Stimulated activated CD8-positive, alpha-beta memory T cell treated with anti-CD3 and anti-CD28 coated beads, Interleukin-4, amount 100 ng/mL, for 24 hours (primary cell): ENCODE measurements around the gene ANGEL1.

Experiments used
- DNase-seq: peaks from one replicate; pipeline ENCODE4 v3.0.0-alpha.2; 2020; ENCODE audit warnings: low read depth

ANGEL1 gene

DNA sequence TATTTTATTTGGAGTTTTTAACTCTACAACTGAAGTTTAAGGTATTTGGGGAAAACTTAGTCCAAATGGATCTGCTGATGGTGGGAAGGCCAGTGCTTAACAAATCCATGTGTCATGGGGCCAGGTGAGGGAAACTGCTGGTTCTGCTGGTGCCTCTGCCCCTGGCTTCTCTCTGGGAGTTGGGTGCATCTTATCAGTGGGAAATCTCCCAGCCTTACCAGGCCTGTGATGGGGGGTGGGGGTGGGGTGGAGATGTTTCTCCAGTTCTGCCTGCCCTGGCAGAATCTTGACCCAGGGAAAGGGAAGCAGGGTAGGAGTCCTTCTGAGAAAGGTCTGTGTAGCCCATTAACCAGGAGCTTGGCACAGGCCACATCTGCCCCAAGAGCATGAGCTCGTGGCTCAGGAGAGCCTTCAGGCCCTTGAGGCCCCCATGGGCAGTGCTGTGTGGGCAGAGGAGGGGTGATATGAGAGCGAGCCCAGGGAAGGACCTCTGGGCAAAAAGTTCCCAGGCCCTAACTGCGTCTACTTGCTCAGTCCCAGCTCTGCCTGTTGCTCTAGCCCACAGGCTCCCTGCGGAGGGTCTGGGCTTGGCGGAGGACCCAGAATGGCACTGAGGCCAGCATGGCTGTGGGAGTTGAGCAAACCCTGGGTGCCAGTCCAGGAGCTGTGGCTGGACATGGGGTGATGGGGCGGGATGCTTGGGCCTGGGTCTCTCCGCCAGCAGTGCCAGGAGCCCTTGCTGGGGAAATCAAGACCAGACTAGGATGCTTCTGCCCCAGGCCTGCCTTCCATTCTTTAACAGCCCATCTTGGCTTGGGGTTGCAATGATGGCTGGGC, 33.2 kb downstream of the ANGEL1 start:
- no peak for DNase-seq

DNA sequence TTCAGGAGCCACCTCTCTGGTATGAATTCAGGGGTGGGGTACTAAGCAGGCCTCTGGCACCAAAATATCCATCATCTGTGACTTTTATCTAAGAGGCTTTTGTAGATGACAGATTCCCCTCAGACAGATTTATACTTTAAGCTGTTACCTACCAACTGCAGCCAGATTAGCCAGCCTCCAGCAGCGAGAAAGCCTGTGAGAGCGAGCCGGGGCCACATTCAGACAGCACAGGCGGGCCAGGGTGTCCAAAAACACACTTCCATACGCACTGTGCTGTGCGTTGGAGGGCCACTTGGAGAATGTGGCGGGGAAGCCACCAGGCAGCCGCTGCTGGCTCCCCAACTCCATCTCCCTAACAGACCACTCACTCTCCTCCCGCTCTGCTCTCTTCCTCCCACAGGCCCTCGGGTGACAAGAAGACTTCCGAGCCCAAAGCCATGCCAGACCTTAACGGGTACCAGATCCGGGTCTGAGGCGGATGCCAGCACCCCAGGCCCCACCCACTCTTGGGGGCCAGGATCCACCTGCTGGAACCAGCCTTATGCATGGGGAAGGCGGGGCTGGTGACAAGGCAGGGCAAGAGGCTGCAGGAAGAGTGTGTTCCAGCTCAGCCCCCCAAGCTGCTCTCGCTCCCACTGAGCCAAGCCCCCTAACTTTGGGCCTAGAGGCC, 34.0 kb downstream of the ANGEL1 start:
- no peak for DNase-seq

DNA sequence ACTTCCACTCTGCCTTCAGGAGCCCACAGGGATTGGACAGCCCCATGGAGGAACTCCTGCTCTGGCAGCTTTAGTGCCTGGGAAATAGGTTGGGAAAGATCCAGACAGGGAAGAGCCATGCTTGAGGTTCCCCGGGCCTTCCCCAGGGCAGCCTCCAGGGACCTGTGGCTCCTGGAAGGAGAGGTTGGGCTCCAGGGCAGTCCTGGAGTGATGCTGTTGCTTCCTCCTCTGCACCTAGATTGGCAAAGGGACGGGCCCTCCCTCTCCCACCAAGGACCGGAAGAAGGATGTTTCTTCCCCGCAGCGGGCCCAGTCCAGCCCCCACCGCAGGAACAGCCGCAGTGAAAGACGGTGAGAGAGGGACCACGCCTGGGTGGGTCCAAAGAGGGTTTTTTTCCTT, 35.0 kb downstream of the ANGEL1 start:
- DNase-seq, result no peak

DNA sequence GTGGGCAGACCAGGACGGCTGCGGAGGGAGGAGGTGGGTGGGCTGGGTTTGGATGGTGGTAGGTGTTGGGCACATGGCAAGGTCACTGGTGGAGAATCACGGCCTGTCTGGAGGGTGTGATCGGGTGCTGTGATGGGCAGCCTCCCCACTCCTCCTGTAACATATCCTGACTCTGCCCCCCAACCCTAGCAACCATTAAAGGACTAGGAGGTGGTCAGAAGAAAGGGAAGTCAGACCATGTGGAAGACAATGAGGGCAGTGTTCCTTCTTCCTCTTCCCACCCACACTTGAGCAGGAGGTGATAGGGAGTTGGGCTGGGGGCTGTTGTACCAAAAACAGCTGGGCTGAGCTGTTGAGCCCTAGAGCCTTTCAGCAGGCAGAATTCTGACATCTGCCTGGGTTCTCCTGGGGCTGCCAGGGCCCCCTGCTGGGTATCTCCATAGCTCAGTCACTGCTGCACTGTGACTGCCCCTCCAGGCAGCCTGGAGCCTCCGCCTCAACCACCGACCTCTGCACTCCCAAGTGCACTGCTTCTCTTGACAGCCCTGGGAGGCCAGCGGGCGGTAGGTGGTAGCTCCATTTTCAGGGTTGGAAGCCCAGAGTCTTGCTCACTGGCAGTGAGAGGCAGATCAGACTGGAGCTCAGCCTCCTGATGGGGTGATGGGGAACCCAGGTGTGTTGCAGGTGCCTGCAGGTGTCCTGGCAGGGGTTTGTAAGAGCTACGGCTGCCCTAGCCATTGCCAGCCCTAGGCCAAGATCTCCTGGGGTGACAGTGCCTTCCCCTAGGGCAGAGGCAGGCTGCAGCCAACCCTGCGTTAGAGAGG, 36.0 kb downstream of the ANGEL1 start:
- DNase-seq, result no peak

DNA sequence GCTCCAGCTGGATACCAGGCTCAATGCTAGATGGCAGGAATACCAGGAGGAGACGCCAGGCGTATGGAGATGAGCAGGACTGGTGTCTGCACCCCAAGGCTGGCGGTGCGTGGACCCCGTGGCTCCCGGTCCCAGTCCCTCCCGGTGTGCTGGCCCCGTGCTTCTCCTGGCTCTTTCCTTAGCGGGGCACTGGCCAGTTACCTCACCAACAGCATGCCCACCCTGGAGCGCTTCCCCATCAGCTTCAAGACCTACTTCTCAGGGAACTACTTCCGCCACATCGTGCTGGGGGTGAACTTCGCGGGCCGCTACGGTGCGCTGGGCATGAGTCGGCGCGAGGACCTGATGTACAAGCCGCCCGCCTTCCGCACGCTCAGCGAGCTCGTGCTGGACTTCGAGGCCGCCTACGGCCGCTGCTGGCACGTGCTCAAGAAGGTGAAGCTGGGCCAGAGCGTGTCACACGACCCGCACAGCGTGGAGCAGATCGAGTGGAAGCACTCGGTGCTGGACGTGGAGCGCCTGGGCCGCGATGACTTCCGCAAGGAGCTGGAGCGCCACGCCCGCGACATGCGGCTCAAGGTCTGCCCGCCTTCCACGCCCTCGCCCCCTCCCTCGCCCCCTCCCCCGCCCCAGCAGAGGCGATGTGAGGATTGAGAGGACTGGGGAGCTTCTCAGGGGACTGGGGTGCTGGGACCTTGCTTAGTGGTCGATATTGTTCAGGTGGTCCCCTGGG, 36.8 kb downstream of the ANGEL1 start:
- DNase-seq, result no peak

DNA sequence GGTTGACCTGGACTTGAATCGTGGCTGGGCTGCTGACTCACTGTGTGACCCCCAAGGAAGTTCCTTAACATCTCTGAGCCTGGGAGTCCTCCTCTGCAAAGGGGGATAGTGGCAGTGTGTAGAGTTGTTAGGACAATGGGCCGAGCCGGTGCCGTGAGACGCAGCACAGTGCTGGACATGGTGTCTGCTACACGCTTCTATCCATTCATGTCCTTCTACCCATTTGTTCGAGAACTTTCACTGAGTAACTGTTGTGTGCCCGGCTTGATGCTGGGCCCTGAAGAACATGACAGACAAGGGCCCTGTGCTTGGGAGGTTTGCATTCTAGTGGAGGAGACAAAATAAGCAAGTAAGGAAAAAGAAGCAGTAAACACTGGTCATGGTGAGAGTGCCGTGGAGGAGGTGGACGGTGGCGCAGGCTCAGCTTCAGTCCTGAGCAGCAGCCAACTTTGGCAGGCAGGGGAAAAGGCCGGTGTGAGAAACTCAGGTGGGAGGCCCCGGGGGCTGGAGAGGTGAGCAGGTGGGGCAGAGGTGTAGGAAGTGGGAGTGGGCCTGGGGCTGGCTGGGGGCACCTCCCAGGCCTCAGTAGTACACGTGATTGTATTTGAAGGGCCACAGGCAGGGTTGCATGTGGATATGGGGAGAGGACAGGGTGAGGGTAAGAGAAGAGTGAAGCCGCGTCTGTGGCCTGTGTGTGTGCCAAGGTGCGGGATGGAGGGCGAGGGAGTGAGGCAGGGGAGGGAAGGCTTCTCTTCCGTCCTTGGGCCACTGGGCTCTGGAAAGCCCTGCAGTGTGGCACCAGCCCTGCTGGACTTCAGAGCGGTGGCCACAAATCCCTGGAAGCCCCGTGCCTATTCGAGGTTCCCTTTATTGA, 37.6 kb downstream of the ANGEL1 start:
- no peak for DNase-seq

DNA sequence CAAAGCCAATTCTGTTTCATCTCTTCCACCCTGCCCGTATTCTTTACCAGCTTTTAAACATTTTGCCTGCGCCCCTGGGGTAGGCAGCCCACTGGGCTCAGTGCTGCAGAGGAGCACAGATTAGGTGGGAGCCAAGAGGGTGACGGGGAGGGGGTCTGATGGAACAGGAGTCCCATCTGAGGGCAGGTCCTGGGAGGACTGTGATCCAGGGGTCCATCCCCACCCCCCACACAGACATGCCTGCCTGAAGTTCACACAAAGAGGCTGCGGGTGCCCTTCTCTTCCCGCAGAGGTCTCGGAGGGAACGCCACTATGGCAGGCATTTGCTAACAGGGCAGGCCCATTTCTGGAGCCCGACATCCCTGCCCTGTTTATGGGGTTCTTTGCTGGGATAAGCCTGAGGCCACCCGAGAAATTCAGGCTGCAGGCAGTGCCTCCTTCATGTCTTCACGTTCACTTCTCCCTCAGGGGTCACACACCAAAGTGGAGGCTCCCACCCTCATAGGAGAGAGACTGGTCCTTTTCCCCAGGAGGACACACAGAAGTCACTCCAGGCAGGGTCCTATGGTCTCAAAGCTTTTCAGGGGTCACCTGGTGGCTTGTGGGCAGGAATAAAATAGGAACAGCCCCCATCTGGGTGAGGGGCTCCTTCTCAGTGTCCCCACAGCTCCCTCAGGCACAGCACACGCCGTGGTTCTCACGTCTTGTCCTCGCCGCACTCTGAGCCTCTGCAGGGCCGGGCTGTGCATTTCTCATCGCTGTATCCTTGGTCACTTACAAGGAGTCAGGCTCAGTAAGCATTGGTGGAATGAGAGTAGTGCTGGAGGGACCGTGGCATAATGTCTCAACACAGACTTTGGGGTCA, 38.5 kb downstream of the ANGEL1 start:
- DNase-seq, result no peak

DNA sequence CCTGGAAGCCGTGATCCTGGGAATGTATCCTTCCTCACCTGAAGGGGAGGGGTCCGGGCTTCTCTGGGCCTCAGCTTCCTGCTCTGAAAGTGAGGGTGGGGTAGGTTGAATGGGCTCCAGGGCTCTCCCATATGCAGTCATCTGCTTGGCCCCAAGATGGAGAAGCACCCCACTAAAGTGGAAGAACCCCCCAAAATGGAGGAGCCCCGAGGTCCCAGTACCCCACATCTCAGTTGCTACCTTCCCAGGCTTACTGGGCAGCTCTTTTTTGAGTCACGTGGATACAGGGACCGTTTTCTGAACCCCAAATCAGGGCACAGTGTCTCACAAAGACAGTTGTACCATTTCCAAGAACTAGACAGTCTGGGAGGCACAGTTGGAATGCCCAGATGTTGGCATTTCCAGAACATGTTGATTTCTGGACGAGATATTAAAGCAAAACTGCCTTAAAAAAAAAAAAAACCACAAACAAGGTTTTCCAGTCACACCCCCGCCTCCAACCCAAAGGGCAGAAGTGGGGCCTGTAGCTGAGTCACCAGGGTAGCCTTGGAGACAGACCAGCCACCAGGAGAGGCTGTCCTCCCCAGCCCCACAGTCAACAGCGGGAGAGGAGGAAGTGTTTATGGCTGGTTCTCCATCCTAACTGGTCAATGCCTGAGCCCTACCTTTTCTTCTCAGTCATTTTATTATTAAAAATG, 39.3 kb downstream of the ANGEL1 start:
- DNase-seq, result no peak

DNA sequence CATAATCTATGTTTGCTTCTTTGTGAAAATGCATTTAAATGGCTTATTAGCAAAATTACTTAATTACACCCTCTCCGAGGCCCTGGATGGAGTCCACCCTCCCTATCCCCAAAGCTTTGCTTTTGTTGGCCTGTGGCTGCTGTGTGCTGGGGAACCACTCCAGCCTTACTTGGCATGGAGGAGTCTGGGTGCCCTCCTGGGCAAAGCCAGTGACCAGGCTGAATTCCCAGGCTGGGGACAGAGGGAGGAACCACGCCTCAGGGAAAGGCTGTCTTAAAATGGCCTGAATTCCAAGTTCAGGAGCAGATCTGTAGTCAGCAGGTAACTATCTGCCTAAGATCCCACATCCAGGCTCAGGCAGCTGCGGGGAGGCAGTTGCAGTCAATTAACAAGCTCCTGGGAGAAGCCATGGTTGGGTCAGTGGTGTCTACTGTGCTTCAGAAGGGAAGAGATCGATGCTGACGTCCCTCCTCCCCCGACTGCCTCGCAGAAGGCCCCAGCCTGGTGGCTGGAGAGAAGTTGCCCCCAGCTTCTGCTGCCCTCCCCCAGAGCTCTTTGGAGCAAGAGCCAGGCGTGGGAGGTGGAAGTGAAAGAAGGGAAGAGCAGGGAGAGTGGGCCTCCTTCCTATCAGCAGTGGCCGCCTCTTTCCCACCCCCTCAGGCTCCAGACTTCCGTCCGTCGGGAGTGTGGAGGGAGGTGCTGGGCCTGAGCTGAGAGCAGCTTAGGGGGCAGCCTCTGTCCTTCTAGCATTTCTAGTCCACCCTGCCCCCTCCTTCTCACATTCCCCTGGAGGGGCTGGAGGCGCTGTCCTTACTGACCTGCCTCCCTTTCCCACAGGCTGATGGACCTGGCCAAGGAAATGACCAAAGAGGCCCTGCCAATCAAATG, 40.1 kb downstream of the ANGEL1 start:
- no peak for DNase-seq

DNA sequence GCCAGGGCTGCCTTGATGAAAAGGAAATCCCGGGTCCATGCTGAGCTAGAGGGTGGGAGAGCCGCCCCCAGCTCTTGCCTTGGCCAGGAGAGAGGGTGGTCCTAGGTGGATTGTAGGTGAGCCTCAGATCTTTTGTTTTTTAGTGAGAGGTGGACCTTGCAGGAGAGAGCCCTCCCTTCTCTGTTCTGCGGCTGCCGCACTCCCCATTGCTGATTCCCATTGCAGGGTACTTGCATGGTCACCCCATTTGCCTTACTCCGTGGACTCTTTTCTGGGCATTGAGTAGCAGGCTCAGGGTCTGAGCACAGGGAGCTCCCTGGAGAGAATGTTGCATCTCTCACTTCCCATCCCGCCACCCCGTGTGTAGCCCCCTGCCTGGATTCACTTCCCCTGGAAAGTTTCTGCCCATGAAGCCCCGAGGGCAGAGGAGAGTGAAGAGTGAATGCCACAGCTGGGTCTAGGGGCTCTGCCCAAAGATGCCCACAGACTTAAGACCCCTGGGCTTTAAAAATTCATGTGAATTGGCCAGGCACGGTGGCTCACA, 41.2 kb downstream of the ANGEL1 start:
- no peak for DNase-seq

DNA sequence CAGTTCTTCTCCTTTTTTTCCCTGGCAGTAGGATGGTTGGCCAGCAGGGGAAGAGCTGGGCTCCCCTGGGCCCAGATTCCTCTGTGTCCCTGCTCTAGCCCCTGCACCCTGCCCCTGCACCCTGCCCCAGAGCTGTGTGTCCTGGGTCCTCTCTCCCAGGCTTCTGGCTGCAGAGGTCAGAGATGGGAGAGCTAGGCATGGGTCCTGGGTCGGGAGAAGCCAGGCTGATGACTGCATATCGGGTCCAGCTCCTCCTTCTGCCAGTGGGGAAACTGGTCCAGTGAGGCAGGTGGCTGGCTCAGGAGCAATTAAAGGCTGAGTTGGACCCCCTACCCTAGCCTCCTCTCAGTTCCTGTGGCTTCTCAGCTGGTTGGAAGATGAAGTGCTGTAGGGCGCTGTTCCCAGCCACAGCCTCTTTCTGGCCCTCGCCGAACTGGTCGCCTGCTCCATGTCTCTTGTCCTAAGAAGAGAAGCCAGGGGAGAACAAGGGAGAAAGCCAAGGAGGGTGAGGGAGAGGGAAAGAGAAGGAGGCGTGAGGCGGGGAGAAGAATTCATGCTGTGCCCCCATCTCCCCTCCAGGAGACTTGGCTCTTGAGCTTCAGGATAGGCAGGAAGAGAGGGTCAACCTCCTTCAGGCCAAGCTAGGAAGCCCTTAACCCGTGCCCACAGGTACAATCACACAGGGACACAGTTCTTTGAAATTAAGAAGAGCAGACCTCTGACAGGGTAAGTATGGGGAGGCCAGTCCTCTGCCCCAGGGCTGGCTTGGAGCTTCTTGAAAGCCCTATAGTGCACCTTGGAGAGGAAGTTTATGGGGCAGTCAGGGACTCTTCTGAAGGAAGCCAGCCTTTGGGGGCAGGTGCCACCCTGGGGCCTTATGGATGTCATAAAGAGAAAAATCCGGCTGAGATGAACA, 41.9 kb downstream of the ANGEL1 start:
- DNase-seq, result no peak

DNA sequence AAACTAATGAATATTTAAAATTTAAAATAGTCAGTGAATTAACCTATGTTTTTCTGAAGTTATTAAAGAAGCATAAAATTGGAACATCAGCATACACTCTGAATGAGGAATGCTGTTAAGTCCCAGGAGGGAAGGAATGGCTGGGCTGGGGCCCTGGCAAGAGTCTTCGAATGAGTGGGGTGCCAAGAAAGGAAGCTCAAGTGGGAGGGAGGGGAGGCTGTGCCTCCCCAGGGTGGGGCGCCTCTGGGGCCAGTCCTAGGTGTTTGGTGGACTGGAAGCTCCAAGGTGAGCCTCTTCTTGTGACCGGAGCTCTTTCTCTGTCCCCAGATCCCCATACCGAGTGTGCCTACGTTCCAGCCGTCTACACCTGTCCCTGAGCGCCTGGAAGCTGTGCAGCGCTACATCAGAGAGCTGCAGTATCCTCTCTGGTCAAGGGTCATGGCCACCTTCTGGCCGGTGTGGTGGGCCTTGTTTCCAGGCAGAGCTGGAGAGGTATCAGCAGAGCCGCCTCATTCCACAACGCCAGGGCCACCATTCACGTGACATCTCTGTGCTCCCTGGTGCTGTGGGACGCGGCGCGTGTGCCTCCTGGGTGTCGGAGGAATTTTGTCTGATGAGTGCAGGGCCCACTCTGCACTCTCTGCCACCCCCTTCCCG, 42.9 kb downstream of the ANGEL1 start:
- no peak for DNase-seq

DNA sequence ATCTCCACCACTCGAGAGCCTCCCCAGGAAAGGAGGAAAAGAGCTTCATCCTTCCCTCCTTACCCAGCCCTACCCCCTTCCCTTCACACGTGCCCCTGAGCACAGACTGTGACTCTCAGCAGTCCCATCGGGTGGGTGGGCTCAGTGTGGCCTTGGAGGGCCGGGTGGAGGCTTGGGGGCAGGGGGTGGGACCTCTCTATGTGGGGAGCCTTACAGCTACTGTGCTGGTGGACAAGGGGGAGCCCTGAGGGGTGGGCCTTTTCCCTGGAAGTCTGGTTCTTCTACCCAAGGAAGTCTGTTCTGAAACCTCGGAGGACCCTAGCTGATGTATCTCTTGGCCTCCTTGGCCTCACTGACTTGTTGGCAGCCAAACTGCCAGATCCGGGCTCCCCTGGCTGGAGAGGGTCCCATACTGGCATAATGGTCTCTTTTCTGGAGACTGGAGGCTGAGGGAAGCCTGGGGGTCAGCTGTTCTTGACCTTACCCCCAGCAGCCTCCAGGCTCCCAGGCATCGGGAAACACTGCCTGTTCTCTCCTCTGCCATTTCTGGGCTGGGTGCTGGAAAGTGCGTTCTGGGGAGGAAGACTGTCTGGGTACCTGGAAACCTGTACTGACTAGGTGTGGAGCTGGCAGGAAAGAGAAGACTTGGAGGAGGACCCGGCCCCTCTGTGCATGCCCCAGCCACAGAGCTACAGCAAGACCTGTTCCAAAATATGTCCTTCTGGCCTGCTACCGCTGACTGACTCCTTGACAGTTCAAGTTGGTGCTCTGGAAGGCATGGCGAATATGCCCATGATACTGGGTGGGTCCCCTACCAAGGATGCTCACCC, 43.8 kb downstream of the ANGEL1 start:
- DNase-seq, result no peak

DNA sequence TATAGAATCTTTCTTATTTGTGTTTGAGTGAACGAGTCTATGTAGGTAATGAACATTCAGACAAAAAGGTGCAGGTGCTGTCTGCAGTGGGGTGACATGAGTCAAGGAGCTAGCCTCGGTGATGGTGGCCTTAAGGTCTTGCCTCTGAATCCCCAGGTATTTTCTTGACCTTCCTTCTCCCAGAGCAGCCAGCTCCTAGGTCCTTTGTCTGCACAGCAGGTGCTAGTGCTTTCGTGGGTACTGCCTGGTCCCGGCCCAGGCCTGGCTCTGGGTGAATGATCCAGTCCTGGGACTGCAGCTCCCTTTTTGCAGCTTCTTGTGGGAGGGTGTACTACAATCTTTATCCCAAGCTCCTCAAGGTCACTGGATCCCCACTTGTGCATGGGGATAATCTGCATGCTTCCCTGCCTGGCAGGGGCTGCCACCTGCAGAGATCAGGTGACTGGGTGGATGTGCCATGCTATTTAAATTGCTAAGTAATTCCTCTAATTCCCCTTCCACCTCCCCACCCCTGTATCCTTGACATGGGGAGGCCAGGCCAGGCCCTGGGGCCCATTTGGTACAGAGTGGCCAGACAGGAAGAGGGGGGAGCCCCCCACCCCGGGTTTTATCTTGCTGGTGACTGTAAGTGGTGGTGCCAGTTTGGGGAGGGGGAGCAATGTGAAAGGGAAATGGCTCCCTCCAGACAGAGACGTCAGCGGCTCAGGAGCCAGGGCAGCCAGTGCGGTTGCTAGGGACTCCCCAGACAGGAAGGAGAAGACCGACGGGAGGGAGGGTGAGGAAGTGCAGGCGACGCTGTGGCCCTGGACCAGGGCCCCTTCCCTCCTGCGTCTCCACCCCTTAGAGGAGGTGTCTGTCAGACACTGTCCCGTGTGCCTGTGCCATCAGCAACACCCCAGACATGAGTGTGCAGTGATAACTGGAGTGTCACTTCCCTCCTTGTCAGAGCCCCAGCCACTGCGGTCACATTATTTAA, 44.7 kb downstream of the ANGEL1 start:
- peak; percentile 42 for DNase-seq
